ENCODE measurements around the gene TJAP1. TPM values are rescaled to one million over a fixed set of nuclear protein-coding genes. Genes with fewer than 3 reads are reported as not detected.

TJAP1 gene
- total and polyA plus RNA-seq, 2 donors (not counting 3 experiments of a cell fraction or from before 2014, with no cell fraction given) = 28.4 to 31.8 TPM

DNA sequence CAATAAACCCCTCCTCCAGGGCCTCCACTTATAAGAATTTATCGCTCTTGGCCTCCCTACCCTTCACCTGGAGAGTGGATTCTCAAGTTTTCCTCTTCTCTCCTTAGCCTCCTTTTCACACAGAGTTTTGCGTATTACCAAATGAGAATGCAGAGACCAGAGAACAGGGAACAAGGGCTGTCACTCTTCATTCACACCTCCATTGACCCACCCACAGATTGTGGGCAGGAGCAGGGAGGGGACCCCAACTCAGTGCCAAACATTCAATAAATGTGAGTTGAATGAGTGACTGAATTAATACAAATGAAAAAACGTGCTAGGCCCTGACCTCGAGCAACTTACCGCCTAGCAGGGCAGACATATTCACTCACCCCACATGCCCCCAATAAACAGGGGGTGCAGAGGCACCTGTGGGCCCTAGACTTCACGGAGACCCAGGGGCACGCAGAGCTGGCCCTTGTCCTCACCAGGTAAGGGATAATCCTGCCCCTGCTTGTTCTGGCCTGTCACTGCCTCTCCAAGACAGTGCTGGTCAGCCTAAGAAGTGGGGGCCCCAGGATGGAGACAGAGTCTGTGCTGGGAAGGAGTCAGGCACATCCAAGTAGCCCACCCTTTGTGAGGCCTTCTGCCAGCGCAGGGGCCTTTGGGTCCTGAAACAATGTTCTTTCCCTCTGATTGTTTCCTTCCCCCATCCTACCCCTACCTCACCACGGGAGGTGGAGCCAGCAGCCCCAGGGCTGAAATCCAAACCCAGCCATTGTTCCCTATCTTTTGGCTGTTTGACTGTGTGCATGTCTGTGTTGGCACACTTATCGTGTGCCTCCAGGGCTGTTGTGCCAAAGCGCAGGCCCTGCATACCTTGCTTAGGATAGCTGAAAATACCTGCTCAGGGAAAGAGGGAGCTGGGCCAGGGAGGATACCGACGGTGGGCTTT is 8.4 kb upstream of the TJAP1 start:
- CTCF ChIA-PET = interaction anchor here (1.3 kb wide), 1 partner anchor 8 kb away, joined by 3 read pairs; the partner anchor contains the start of gene TJAP1
- Histone ChIP-seq H3K9me3 (replicated peaks; ENCODE audit: control insufficient read depth, insufficient read depth, low read length) (no peaks in the 10 kb centered on the region), H3K79me2 (ENCODE audit: control insufficient read depth, insufficient read depth, low read length) (no peaks in the 10 kb centered on the region), H3K27me3 (ENCODE audit: control insufficient read depth in 2 of 2, insufficient read depth in 2 of 2, low read length in 2 of 2) (peaks cover 8 to 9% of the 10 kb centered on the region in 2 experiments), H3K9ac (replicated peaks; ENCODE audit: extremely low read depth, insufficient read depth, low read length) (no peak overlapping the region), H3K9me1 (replicated peaks; ENCODE audit: control insufficient read depth, extremely low read depth, insufficient read depth, low read length) (no peaks in the 10 kb centered on the region), H4K20me1 (replicated peaks; ENCODE audit: control insufficient read depth, extremely low read depth, insufficient read depth, low read length) (no peaks in the 10 kb centered on the region), H3K4me2 (ENCODE audit: insufficient read depth, low read length) (no peak overlapping the region), H3K4me1 (ENCODE audit: control insufficient read depth, extremely low read depth, insufficient read depth, low read length) (no peaks in the 10 kb centered on the region), H2AFZ (ENCODE audit: low read depth, low read length) (no peak overlapping the region), H3K4me3 (replicated peaks in 1 of 3; ENCODE audit: insufficient read depth in 1 of 3, low read depth in 1 of 3, low read length in 3 of 3) (no peak overlapping the region), H3K36me3 (ENCODE audit: control insufficient read depth in 2 of 2, extremely low read depth in 1 of 2, insufficient read depth in 2 of 2, low read length in 2 of 2) (no peaks in the 10 kb centered on the region), H3K27ac (ENCODE audit: insufficient read depth, low read depth, low read length) (no peak overlapping the region)
- dilution Hi-C loops (cut with MboI; ENCODE audit: extremely low pct_ligation_motif_present, low sequenced_read_pairs) = no loop called here
- intact Hi-C loops (cut with micrococcal nuclease) = no loop called here
- DNase-seq (ENCODE audit: low read depth, low spot score) (no peak), FAIRE-seq (no peak)
- no peak for TF ChIP-seq POLR2A (IDR thresholded peaks at IDR 0.05; ENCODE audit: low read depth, low read length)
- TF ChIP-seq FOS (IDR thresholded peaks at IDR 0.05; ENCODE audit: borderline replicate concordance, insufficient read depth, low read length) = no peak
- TF ChIP-seq GATA2 (IDR thresholded peaks at IDR 0.05; ENCODE audit: insufficient read depth, insufficient read length, low read depth, low read length) = no peak
- TF ChIP-seq, protein P1, sequence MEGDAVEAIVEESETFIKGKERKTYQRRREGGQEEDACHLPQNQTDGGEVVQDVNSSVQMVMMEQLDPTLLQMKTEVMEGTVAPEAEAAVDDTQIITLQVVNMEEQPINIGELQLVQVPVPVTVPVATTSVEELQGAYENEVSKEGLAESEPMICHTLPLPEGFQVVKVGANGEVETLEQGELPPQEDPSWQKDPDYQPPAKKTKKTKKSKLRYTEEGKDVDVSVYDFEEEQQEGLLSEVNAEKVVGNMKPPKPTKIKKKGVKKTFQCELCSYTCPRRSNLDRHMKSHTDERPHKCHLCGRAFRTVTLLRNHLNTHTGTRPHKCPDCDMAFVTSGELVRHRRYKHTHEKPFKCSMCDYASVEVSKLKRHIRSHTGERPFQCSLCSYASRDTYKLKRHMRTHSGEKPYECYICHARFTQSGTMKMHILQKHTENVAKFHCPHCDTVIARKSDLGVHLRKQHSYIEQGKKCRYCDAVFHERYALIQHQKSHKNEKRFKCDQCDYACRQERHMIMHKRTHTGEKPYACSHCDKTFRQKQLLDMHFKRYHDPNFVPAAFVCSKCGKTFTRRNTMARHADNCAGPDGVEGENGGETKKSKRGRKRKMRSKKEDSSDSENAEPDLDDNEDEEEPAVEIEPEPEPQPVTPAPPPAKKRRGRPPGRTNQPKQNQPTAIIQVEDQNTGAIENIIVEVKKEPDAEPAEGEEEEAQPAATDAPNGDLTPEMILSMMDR (IDR thresholded peaks at IDR 0.05; ENCODE audit: extremely low read depth in 1 of 2, insufficient read depth in 1 of 2, low read depth in 1 of 2, low read length in 2 of 2) = no peak
- no peak for TF ChIP-seq EZH2 (IDR thresholded peaks at IDR 0.05; ENCODE audit: borderline replicate concordance, low read depth, low read length, severe bottlenecking)
- no peak for TF ChIP-seq POLR2AphosphoS5 (IDR thresholded peaks at IDR 0.05; ENCODE audit: insufficient read depth, low read depth, low read length)
- TF ChIP-seq, protein P2, sequence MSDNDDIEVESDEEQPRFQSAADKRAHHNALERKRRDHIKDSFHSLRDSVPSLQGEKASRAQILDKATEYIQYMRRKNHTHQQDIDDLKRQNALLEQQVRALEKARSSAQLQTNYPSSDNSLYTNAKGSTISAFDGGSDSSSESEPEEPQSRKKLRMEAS (IDR thresholded peaks at IDR 0.05; ENCODE audit: insufficient read depth, insufficient read length) = no peak
- TF ChIP-seq JUN (IDR thresholded peaks at IDR 0.05; ENCODE audit: borderline replicate concordance, insufficient read depth, insufficient read length, low read depth) = no peak
- TF ChIP-seq MYC (IDR thresholded peaks at IDR 0.05; ENCODE audit: low read depth, low read length) = no peak
- BruUV-seq (replicated peaks) = no TSS peak
- POLR2A ChIA-PET = no interaction called here
